ENCODE measurements around the gene SPTSSA.

DNA sequence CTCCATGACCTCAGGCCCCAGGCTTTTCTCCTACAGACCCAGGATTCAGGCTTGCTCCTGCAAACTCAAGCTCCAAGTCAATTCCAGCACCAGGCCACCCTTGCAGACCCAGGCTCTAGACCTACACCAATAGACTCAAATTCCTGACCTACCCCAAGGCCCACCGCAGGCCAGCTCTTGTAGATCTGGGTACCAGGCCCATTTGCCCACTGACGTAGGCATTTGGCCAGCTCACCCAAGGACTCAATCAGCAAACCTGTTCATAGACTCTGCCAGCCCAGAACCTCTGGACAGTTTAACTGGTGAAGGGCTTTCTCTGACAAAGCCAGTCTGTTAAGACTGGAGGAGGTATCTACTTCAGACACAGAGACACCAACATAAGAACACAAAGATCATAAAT is 52.3 kb downstream of the SPTSSA start:
- TF ChIP-seq, protein P1, sequence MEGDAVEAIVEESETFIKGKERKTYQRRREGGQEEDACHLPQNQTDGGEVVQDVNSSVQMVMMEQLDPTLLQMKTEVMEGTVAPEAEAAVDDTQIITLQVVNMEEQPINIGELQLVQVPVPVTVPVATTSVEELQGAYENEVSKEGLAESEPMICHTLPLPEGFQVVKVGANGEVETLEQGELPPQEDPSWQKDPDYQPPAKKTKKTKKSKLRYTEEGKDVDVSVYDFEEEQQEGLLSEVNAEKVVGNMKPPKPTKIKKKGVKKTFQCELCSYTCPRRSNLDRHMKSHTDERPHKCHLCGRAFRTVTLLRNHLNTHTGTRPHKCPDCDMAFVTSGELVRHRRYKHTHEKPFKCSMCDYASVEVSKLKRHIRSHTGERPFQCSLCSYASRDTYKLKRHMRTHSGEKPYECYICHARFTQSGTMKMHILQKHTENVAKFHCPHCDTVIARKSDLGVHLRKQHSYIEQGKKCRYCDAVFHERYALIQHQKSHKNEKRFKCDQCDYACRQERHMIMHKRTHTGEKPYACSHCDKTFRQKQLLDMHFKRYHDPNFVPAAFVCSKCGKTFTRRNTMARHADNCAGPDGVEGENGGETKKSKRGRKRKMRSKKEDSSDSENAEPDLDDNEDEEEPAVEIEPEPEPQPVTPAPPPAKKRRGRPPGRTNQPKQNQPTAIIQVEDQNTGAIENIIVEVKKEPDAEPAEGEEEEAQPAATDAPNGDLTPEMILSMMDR (IDR thresholded peaks at IDR 0.05), result no peak
- no peak for TF ChIP-seq RFX5 (IDR thresholded peaks at IDR 0.05; ENCODE audit: low read length)

Measured in SK-N-SH (cell line).